Tibial nerve (tissue), 3 donors: ENCODE measurements around the gene MAJIN.

Experiments used
- CTCF ChIP-seq, 5 experiments: fragments of 200-600 bp in 3 of 5; fragments of 450-650 bp in 2 of 5; sonication (generic) in 3 of 5; IDR thresholded peaks; one replicate each; pipeline ENCODE4 v1.5.1; 2016 to 2019; ENCODE audit warnings: antibody characterized with exemption in 5 of 5, mild to moderate bottlenecking in 3 of 5, moderate library complexity in 2 of 5
- POLR2A ChIP-seq, 2 donors: fragments of 450-650 bp; IDR thresholded peaks; one replicate each; pipeline ENCODE4 v1.6.1; 2017; ENCODE audit warnings: antibody characterized with exemption in 2 of 2, mild to moderate bottlenecking in 2 of 2, moderate library complexity in 2 of 2

GRCh38 chr11:64999478-64999877 is 27.6 kb upstream of the MAJIN start:
- TF ChIP-seq CTCF (IDR thresholded peaks at IDR 0.05) (no peak), POLR2A (IDR thresholded peaks at IDR 0.05) (no peak)
